ENCODE results near the gene BRIP1. TPM values are rescaled to one million over a fixed set of nuclear protein-coding genes. Genes with fewer than 3 reads are reported as not detected.
"Not testable (repeated sequence)": the region's sequence is repeated elsewhere in the genome, so short reads cannot be mapped to it uniquely, and the experiment has no call there.

Gene BRIP1
- total RNA-seq, 2 donors from 2014 or later, result 0.14 TPM

DNA sequence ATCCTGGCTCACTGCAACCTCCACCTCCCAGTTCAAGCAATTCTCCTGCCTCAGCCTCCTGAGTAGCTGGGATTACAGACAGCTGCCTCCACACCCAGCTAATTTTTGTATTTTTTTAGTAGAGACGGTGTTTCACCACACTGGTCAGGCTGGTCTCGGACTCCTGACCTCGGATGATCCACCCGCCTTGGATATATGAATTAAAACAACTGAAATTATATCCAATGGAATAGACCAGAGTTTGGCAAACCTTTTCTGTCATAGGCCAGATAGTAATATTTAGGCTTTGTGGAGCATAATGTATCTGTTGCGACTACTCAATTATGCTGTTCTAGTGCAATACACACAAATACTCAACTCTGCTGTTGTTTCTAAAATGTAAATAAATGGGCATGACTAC lies 178.5 kb downstream of the BRIP1 start:
- ATAC-seq (ENCODE audit: insufficient number of reproducible peaks, low FRiP score, low read depth), result no peak

DNA sequence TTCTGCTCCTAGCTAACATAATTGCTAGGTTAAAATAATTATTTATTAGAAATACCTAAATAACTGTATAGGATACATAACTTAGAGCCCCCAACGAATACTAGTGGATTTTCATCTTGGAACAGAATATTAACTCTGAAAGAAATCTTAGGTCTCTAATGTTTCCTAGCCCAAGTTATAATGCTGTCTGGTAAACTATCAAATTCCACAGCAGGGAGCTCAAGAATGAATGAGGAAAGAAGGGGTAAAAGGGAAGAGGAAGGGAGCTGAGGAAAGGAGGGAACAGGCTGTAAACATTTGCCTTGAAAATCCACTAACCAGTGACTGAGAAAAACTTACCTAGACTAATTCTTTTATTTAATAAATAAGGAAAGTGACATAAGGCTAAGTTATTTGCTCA lies 179.2 kb downstream of the BRIP1 start:
- TF ChIP-seq, protein P1, sequence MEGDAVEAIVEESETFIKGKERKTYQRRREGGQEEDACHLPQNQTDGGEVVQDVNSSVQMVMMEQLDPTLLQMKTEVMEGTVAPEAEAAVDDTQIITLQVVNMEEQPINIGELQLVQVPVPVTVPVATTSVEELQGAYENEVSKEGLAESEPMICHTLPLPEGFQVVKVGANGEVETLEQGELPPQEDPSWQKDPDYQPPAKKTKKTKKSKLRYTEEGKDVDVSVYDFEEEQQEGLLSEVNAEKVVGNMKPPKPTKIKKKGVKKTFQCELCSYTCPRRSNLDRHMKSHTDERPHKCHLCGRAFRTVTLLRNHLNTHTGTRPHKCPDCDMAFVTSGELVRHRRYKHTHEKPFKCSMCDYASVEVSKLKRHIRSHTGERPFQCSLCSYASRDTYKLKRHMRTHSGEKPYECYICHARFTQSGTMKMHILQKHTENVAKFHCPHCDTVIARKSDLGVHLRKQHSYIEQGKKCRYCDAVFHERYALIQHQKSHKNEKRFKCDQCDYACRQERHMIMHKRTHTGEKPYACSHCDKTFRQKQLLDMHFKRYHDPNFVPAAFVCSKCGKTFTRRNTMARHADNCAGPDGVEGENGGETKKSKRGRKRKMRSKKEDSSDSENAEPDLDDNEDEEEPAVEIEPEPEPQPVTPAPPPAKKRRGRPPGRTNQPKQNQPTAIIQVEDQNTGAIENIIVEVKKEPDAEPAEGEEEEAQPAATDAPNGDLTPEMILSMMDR (IDR thresholded peaks at IDR 0.05), result no peak
- ATAC-seq (ENCODE audit: insufficient number of reproducible peaks, low FRiP score, low read depth) (no peak), DNase-seq (ENCODE audit: low spot score) (no peak)
- Histone ChIP-seq H3K4me3 (no peak overlapping the region), H3K27me3 (replicated peaks; ENCODE audit: insufficient read depth) (no peaks in the 10 kb centered on the region), H3K4me1 (ENCODE audit: control insufficient read depth in 1 of 2, low read depth in 2 of 2) (no peaks in the 10 kb centered on the region), H3K27ac (no peak overlapping the region), H3K36me3 (no peaks in the 10 kb centered on the region), H3K9me3 (no peaks in the 10 kb centered on the region)

More for the DNA sequence above, 178.5 kb downstream of the BRIP1 start:
- H3K27me3 ChIP-seq (replicated peaks; ENCODE audit: insufficient read depth), result no peaks in the 10 kb centered on the region
- TF ChIP-seq, protein P1 (IDR thresholded peaks at IDR 0.05), result no peak
- H3K27ac ChIP-seq, result no peak overlapping the region
- no peak overlapping the region for H3K4me3 ChIP-seq
- H3K36me3 ChIP-seq, result no peaks in the 10 kb centered on the region
- no peak for DNase-seq (ENCODE audit: low spot score)
- no peaks in the 10 kb centered on the region for H3K4me1 ChIP-seq (ENCODE audit: control insufficient read depth in 1 of 2, low read depth in 2 of 2)
- no peaks in the 10 kb centered on the region for H3K9me3 ChIP-seq

DNA sequence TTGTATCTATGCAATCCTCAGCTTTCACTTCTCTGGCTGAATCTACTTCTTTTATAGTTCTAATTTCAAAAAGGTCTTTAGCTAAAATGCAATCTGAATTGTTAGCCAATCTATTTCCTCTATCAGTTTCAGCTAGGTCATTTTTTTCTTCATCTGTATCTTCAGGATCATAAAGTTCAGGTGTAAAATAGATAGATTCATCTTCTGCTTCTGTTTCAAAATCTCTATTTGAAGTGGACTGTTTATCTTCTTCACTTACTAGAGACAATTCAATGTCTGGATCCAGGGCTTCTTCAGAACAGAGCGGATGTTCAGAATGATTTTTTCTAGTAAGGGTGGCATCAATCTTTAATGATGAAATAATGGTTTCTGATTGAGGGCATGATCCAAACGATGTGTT lies 179.9 kb downstream of the BRIP1 start:
- TF ChIP-seq, protein P1 (IDR thresholded peaks at IDR 0.05), result no peak
- no peak for DNase-seq (ENCODE audit: low spot score)

DNA sequence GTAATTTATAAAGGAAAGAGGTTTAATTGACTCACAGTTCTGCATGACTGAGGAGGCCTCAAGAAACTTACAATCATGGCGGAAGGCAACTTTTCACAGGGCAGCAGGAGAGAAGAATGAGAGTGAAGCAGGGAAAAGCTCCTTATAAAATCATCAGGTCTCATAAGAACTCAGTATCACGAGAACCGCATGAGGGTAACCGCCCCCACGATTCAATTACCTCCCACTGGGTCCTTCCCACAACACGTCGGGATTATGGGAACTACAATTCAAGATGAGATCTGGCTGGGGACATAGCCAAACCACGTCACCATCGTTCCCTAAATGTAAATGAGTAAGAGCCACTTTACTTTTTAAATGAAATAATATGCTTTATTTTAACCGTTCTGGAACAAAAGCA lies 182.4 kb downstream of the BRIP1 start:
- no peaks in the 10 kb centered on the region for H3K9me3 ChIP-seq
- H3K36me3 ChIP-seq, result no peaks in the 10 kb centered on the region
- TF ChIP-seq, protein P1 (IDR thresholded peaks at IDR 0.05), result no peak
- ATAC-seq (ENCODE audit: insufficient number of reproducible peaks, low FRiP score, low read depth) (no peak), DNase-seq (ENCODE audit: low spot score) (no peak)
- no peak overlapping the region for H3K4me3 ChIP-seq
- H3K4me1 ChIP-seq (ENCODE audit: control insufficient read depth in 1 of 2, low read depth in 2 of 2), result no peaks in the 10 kb centered on the region
- no peak overlapping the region for H3K27ac ChIP-seq
- H3K27me3 ChIP-seq (replicated peaks; ENCODE audit: insufficient read depth), result no peaks in the 10 kb centered on the region

More for the DNA sequence above, 179.9 kb downstream of the BRIP1 start:
- H3K4me1 ChIP-seq (ENCODE audit: control insufficient read depth in 1 of 2, low read depth in 2 of 2), result no peaks in the 10 kb centered on the region
- H3K4me3 ChIP-seq, result no peak overlapping the region
- no peak overlapping the region for H3K27ac ChIP-seq
- ATAC-seq (ENCODE audit: insufficient number of reproducible peaks, low FRiP score, low read depth), result no peak
- no peaks in the 10 kb centered on the region for H3K9me3 ChIP-seq
- H3K27me3 ChIP-seq (replicated peaks; ENCODE audit: insufficient read depth), result no peaks in the 10 kb centered on the region
- no peaks in the 10 kb centered on the region for H3K36me3 ChIP-seq

DNA sequence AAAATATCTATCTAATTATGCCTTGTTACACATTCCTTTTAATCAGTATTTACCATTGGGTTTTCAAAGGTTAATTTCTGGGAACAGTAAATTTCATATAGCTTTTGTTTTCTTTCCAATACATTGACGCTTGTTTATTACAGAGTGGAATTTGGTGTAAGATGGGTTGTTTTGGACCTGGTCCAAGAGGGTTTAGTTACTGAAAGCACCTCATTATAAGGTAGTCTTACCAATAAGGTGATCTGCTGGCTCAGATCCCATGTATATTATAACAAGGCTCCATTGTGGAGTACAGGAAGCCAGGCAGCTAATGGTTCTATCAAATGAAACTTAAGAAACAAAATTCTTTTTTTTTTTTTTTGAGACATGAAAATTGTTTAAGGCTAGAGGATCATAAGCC lies 185.0 kb downstream of the BRIP1 start:
- H3K27me3 ChIP-seq (replicated peaks; ENCODE audit: insufficient read depth), result no peaks in the 10 kb centered on the region
- DNase-seq (ENCODE audit: low spot score), result no peak

DNA sequence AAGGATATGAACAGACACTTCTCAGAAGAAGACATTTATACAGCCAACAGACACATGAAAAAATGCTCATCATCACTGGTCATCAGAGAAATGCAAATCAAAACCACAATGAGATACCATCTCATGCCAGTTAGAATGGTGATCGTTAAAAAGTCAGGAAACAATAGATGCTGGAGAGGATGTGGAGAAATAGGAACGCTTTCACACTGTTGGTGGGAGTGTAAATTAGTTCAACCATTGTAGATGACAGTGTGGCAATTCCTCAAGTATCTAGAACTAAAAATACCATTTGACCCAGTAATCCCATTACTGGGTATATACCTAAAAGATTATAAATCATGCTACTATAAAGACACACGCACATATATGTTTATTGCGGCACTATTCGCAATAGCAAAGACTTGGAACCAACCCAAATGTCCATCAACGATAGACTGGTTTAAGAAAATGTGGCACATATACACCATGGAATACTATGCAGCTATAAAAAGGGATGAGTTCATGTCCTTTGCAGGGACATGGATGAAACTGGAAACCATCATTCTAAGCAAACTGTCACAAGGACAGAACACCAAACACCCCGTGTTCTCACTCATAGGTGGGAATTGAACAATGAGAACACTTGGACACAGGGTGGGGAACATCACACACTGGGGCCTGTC lies 186.0 kb downstream of the BRIP1 start:
- not testable (repeated sequence) for H3K27me3 ChIP-seq (replicated peaks; ENCODE audit: insufficient read depth); H3K4me3 ChIP-seq; H3K9me3 ChIP-seq; H3K27ac ChIP-seq; ATAC-seq (ENCODE audit: insufficient number of reproducible peaks, low FRiP score, low read depth); H3K36me3 ChIP-seq; H3K4me1 ChIP-seq (ENCODE audit: control insufficient read depth in 1 of 2, low read depth in 2 of 2); DNase-seq (ENCODE audit: low spot score)

More for the DNA sequence above, 185.0 kb downstream of the BRIP1 start:
- Histone ChIP-seq H3K36me3 (no peaks in the 10 kb centered on the region), H3K4me1 (ENCODE audit: control insufficient read depth in 1 of 2, low read depth in 2 of 2) (no peaks in the 10 kb centered on the region), H3K9me3 (no peaks in the 10 kb centered on the region), H3K27ac (no peak overlapping the region), H3K4me3 (no peak overlapping the region)
- no peak for ATAC-seq (ENCODE audit: insufficient number of reproducible peaks, low FRiP score, low read depth)
- TF ChIP-seq, protein P1 (IDR thresholded peaks at IDR 0.05), result no peak

DNA sequence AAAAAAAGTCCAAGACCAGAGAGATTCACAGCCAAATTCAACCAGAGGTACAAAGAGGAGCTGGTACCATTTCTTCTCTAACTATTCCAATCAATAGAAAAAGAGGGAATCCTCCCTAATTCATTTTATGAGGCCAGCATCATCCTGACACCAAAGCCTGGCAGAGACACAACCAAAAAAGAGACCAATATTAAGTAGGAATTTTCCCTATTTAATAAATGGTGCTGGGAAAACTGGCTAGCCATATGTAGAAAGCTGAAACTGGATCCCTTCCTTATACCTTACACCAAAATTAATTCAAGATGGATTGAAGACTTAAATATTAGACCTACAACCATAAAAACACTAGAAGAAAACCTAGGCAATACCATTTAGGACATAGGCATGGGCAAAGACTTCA lies 186.8 kb downstream of the BRIP1 start:
- not testable (repeated sequence) for DNase-seq (ENCODE audit: low spot score); H3K4me3 ChIP-seq; ATAC-seq (ENCODE audit: insufficient number of reproducible peaks, low FRiP score, low read depth); H3K9me3 ChIP-seq; H3K27me3 ChIP-seq (replicated peaks; ENCODE audit: insufficient read depth); H3K36me3 ChIP-seq; H3K27ac ChIP-seq; H3K4me1 ChIP-seq (ENCODE audit: control insufficient read depth in 1 of 2, low read depth in 2 of 2)

DNA sequence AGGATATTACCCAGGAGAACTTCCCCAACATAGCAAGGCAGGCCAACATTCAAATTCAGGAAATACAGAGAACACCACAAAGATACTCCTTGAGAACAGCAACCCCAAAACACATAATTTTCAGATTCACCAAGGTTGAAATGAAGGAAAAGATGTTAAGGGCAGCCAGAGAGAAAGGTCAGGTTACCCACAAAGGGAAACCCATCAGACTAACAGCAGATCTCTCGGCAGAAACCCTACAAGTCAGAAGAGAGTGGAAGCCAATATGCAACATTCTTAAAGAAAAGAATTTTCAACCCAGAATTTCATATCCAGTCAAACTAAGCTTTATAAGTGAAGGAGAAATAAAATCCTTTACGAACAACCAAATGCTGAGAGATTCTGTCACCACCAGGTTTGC lies 188.7 kb downstream of the BRIP1 start:
- not testable (repeated sequence) for ATAC-seq (ENCODE audit: insufficient number of reproducible peaks, low FRiP score, low read depth)

More for the DNA sequence above, 188.7 kb downstream of the BRIP1 start:
- not testable (repeated sequence) for H3K36me3 ChIP-seq; H3K27ac ChIP-seq; H3K4me3 ChIP-seq; H3K9me3 ChIP-seq; DNase-seq (ENCODE audit: low spot score); H3K27me3 ChIP-seq (replicated peaks; ENCODE audit: insufficient read depth); H3K4me1 ChIP-seq (ENCODE audit: control insufficient read depth in 1 of 2, low read depth in 2 of 2)
